Suprapubic skin (tissue), 4 donors: ENCODE results near the gene GRPEL1.

Experiments used
- EP300 ChIP-seq: sonication (generic); formaldehyde crosslinking; IDR thresholded peaks from one replicate; pipeline ENCODE4 v1.6.1; 2017; ENCODE audit warnings: antibody characterized with exemption
- POLR2A ChIP-seq, 2 donors: fragments of 450-650 bp; IDR thresholded peaks; one replicate each; pipeline ENCODE4 v1.6.1; 2017; ENCODE audit warnings: antibody characterized with exemption in 2 of 2, mild to moderate bottlenecking in 2 of 2, moderate library complexity in 2 of 2
- POLR2AphosphoS5 ChIP-seq, 3 donors: sonication (generic); formaldehyde crosslinking; IDR thresholded peaks; one replicate each; pipeline ENCODE4 v1.6.1; 2017; ENCODE audit warnings: antibody characterized with exemption in 3 of 3
- TF ChIP-seq, protein P1 (sequence below), 2 donors: fragments of 200-600 bp in 1 of 2; fragments of 450-650 bp in 1 of 2; sonication (generic) in 1 of 2; IDR thresholded peaks; one replicate each; pipeline ENCODE4 v1.5.1; 2016 to 2019; ENCODE audit warnings: antibody characterized with exemption in 2 of 2, mild to moderate bottlenecking in 1 of 2, moderate library complexity in 1 of 2

GRCh38 chr4:7030856-7031255 lies 37.0 kb downstream of the GRPEL1 start:
- no peak for TF ChIP-seq EP300
- TF ChIP-seq POLR2A (IDR thresholded peaks at IDR 0.05) = no peak
- TF ChIP-seq, protein P1, sequence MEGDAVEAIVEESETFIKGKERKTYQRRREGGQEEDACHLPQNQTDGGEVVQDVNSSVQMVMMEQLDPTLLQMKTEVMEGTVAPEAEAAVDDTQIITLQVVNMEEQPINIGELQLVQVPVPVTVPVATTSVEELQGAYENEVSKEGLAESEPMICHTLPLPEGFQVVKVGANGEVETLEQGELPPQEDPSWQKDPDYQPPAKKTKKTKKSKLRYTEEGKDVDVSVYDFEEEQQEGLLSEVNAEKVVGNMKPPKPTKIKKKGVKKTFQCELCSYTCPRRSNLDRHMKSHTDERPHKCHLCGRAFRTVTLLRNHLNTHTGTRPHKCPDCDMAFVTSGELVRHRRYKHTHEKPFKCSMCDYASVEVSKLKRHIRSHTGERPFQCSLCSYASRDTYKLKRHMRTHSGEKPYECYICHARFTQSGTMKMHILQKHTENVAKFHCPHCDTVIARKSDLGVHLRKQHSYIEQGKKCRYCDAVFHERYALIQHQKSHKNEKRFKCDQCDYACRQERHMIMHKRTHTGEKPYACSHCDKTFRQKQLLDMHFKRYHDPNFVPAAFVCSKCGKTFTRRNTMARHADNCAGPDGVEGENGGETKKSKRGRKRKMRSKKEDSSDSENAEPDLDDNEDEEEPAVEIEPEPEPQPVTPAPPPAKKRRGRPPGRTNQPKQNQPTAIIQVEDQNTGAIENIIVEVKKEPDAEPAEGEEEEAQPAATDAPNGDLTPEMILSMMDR (IDR thresholded peaks at IDR 0.05) = no peak
- no peak for TF ChIP-seq POLR2AphosphoS5 (IDR thresholded peaks at IDR 0.05)
